PC-9 (cell line): Measurements from ENCODE around the gene CARS2. TPM values are rescaled to one million over a fixed set of nuclear protein-coding genes. Genes with fewer than 3 reads are reported as not detected.
"Not testable (repeated sequence)": the region's sequence is repeated elsewhere in the genome, so short reads cannot be mapped to it uniquely, and the experiment has no call there.

Source experiments
- BruUV-seq: library from RNA; stranded (reverse); fragments of 400-500 nt; replicated peaks from 2 replicates; lab custom pipeline; 2021; lab: Mats Ljungman, UMichigan
- CTCF ChIA-PET: fragments of 300-600 bp; sonication (Branson Sonifier 250); formaldehyde crosslinking; loops from one replicate; lab custom pipeline; 2022; ENCODE audit warnings: antibody characterized with exemption; lab: Charles Lee
- POLR2A ChIA-PET: fragments of 300-600 bp; sonication (Branson Sonifier 250); formaldehyde crosslinking; loops from one replicate; lab custom pipeline; 2022; ENCODE audit warnings: antibody characterized with exemption; ENCODE audit not compliant: unreplicated experiment; lab: Charles Lee
- DNase-seq, 2 experiments: peaks; one replicate each; pipeline versions ENCODE4 v3.0.0 to v3.0.0-alpha.2; 2015 to 2022; ENCODE audit warnings: mixed read lengths in 1 of 2
- H2AFZ ChIP-seq: fragments of 200-600 bp; sonication (generic); 2 replicates; pipeline ENCODE4 v1.8.1; 2017; ENCODE audit warnings: antibody characterized with exemption
- H3F3A ChIP-seq: fragments of 200-600 bp; sonication (generic); 2 replicates; pipeline ENCODE4 v1.8.1; 2017; ENCODE audit warnings: antibody characterized with exemption, mild to moderate bottlenecking, low read depth; ENCODE audit not compliant: insufficient read depth
- H3K27ac ChIP-seq: fragments of 200-600 bp; sonication (generic); 2 replicates; pipeline ENCODE4 v1.6.1; 2016; ENCODE audit warnings: mixed run types
- H3K27me3 ChIP-seq: fragments of 200-600 bp; sonication (generic); 2 replicates; pipeline ENCODE4 v1.6.1; 2016; ENCODE audit warnings: low read depth, mixed run types; ENCODE audit not compliant: insufficient read depth
- H3K36me3 ChIP-seq: fragments of 200-600 bp; sonication (generic); 2 replicates; pipeline ENCODE4 v1.6.1; 2016; ENCODE audit warnings: low read depth, mixed run types
- H3K4me1 ChIP-seq: fragments of 200-600 bp; sonication (generic); replicated peaks from 2 replicates; pipeline ENCODE4 v1.6.1; 2016; ENCODE audit warnings: mixed run types; ENCODE audit not compliant: insufficient read depth
- H3K4me2 ChIP-seq: fragments of 200-600 bp; sonication (generic); 2 replicates; pipeline ENCODE4 v1.6.1; 2017; ENCODE audit warnings: mixed run types
- H3K4me3 ChIP-seq: fragments of 200-600 bp; sonication (generic); 2 replicates; pipeline ENCODE4 v1.6.1; 2016; ENCODE audit warnings: mixed run types
- H3K79me2 ChIP-seq: fragments of 200-600 bp; sonication (generic); 2 replicates; pipeline ENCODE4 v1.6.1; 2017; ENCODE audit warnings: low read depth, mixed run types
- H3K9me2 ChIP-seq: fragments of 200-600 bp; sonication (generic); 2 replicates; pipeline ENCODE4 v1.8.1; 2017; ENCODE audit warnings: mild to moderate bottlenecking; ENCODE audit not compliant: insufficient read depth
- H3K9me3 ChIP-seq: fragments of 200-600 bp; sonication (generic); 2 replicates; pipeline ENCODE4 v1.8.1; 2016; ENCODE audit warnings: low read depth; ENCODE audit not compliant: insufficient read depth
- H4K20me1 ChIP-seq: fragments of 200-600 bp; sonication (generic); 2 replicates; pipeline ENCODE4 v1.8.1; 2017; ENCODE audit not compliant: insufficient read depth
- CTCF ChIP-seq: fragments of 200-600 bp; sonication (generic); conservative IDR thresholded peaks from 2 replicates; pipeline ENCODE4 v1.6.1; 2017; ENCODE audit warnings: mixed run types, antibody characterized with exemption, mild to moderate bottlenecking, moderate library complexity
- EZH2 ChIP-seq: fragments of 200-600 bp; sonication (generic); IDR thresholded peaks from 2 replicates; pipeline ENCODE4 v1.8.0; 2017; ENCODE audit warnings: antibody characterized with exemption, low read depth
- intact Hi-C: fragments of 100-400 bp; cut with micrococcal nuclease; formaldehyde crosslinking; loops from one replicate; pipeline ENCODE4 v1.10.0; 2022; ENCODE audit not compliant: unreplicated experiment
- total RNA-seq: library from RNA; stranded (reverse); gene quantifications from 2 replicates; pipeline ENCODE4 v1.2.3, GENCODE V29; 2021

Gene CARS2
- total RNA-seq, 1 experiment from 2014 or later: 67.0 TPM

GRCh38 chr13:110634558-110634957 lies 71.4 kb downstream of the CARS2 start:
- Histone ChIP-seq H3F3A (peaks cover 3% of the 10 kb centered on the region; the same call in 1 of the 2 replicates), H3K9me2 (no peaks in the 10 kb centered on the region), H3K36me3 (peaks cover 30% of the 10 kb centered on the region), H3K9me3 (no peaks in the 10 kb centered on the region), H3K79me2 (peaks cover 47% of the 10 kb centered on the region), H3K27me3 (no peaks in the 10 kb centered on the region), H3K4me1 (no peaks in the 10 kb centered on the region), H2AFZ (no peak overlapping the region), H3K4me2 (no peak overlapping the region), H4K20me1 (peaks cover 59% of the 10 kb centered on the region), H3K4me3 (no peak overlapping the region), H3K27ac (no peak overlapping the region)
- intact Hi-C loops: no loop called here
- DNase-seq: no peak
- no TSS peak for BruUV-seq
- ChIA-PET POLR2A (no interaction called here), CTCF (no interaction called here)
- no peak for TF ChIP-seq CTCF
- no peak for TF ChIP-seq EZH2

- TF ChIP-seq EZH2 (no peak), CTCF (no peak)
- no TSS peak for BruUV-seq
Observed at GRCh38 chr13:110633776-110634175, 72.1 kb downstream of the CARS2 start.

GRCh38 chr13:110632255-110632654 lies 73.7 kb downstream of the CARS2 start:
- H3K4me1 ChIP-seq, CTCF ChIA-PET, H3K9me2 ChIP-seq, BruUV-seq, H3K9me3 ChIP-seq, POLR2A ChIA-PET, H2AFZ ChIP-seq, H3K4me3 ChIP-seq, H3K4me2 ChIP-seq, intact Hi-C loops, H3F3A ChIP-seq, H3K27ac ChIP-seq, H3K27me3 ChIP-seq, DNase-seq: not testable (repeated sequence)
- Histone ChIP-seq H3K36me3 (peaks cover 33% of the 10 kb centered on the region), H4K20me1 (peaks cover 67% of the 10 kb centered on the region), H3K79me2 (peaks cover 70% of the 10 kb centered on the region)

More at GRCh38 chr13:110633776-110634175, 72.1 kb downstream of the CARS2 start:
- DNase-seq: no peak
- peaks cover 63% of the 10 kb centered on the region for H4K20me1 ChIP-seq
- H3K27ac ChIP-seq: no peak overlapping the region
- no peaks in the 10 kb centered on the region for H3K27me3 ChIP-seq
- H3K9me3 ChIP-seq: no peaks in the 10 kb centered on the region
- CTCF ChIA-PET: no interaction called here
- H3K36me3 ChIP-seq: peaks cover 32% of the 10 kb centered on the region
- H3K4me2 ChIP-seq: no peak overlapping the region
- POLR2A ChIA-PET: no interaction called here
- no peak overlapping the region for H3K4me3 ChIP-seq
- H3K79me2 ChIP-seq: peaks cover 55% of the 10 kb centered on the region
- H3K9me2 ChIP-seq: no peaks in the 10 kb centered on the region
- peaks cover 3% of the 10 kb centered on the region; the same call in 1 of the 2 replicates for H3F3A ChIP-seq
- no peaks in the 10 kb centered on the region for H3K4me1 ChIP-seq
- intact Hi-C loops: no loop called here
- no peak overlapping the region for H2AFZ ChIP-seq

- no peak overlapping the region for H3K27ac ChIP-seq
- POLR2A ChIA-PET: no interaction called here
- peaks cover 3% of the 10 kb centered on the region; the same call in 1 of the 2 replicates for H3F3A ChIP-seq
- BruUV-seq: no TSS peak
- intact Hi-C loops: no loop called here
- H3K4me3 ChIP-seq: no peak overlapping the region
- no peaks in the 10 kb centered on the region for H3K9me3 ChIP-seq
- no peaks in the 10 kb centered on the region for H3K4me1 ChIP-seq
- H3K79me2 ChIP-seq: peaks cover 82% of the 10 kb centered on the region
- peaks cover 76% of the 10 kb centered on the region for H4K20me1 ChIP-seq
- H3K9me2 ChIP-seq: no peaks in the 10 kb centered on the region
- no peak for TF ChIP-seq CTCF
- no peak for TF ChIP-seq EZH2
- H3K36me3 ChIP-seq: peaks cover 29% of the 10 kb centered on the region
- no peaks in the 10 kb centered on the region for H3K27me3 ChIP-seq
- no peak for DNase-seq
- H3K4me2 ChIP-seq: no peak overlapping the region
- CTCF ChIA-PET: no interaction called here
- no peak overlapping the region for H2AFZ ChIP-seq
Observed at GRCh38 chr13:110630566-110631119, 75.3 kb downstream of the CARS2 start.
